Effector memory CD4-positive, alpha-beta T cell (primary cell): Measurements from ENCODE around the gene DCP2.

Experiments used
- DNase-seq, 3 donors: peaks; one replicate each; pipeline ENCODE4 v3.0.0-alpha.2; 2020
- H3K27ac ChIP-seq: 2 replicates; pipeline ENCODE4 v1.7.0; 2013; ENCODE audit warnings: mild to moderate bottlenecking, low read length, moderate library complexity; ENCODE audit not compliant: insufficient read depth, poor library complexity, severe bottlenecking
- H3K27me3 ChIP-seq: replicated peaks from 2 replicates; pipeline ENCODE4 v1.7.0; 2013; ENCODE audit warnings: mild to moderate bottlenecking, low read length; ENCODE audit not compliant: insufficient read depth, control insufficient read depth, poor library complexity, severe bottlenecking
- H3K36me3 ChIP-seq: 2 replicates; pipeline ENCODE4 v1.7.0; 2013; ENCODE audit warnings: mild to moderate bottlenecking, low read length, moderate library complexity; ENCODE audit not compliant: control insufficient read depth, insufficient read depth
- H3K4me1 ChIP-seq: 2 replicates; pipeline ENCODE4 v1.7.0; 2013; ENCODE audit warnings: low read length, mild to moderate bottlenecking; ENCODE audit not compliant: control insufficient read depth, insufficient read depth, poor library complexity, severe bottlenecking
- H3K4me3 ChIP-seq: 2 replicates; pipeline ENCODE4 v1.7.0; 2013; ENCODE audit warnings: low read length, low read depth, mild to moderate bottlenecking; ENCODE audit not compliant: insufficient read depth, poor library complexity, severe bottlenecking
- H3K9me3 ChIP-seq: 2 replicates; pipeline ENCODE4 v1.7.0; 2013; ENCODE audit warnings: mild to moderate bottlenecking, low read length, moderate library complexity; ENCODE audit not compliant: control insufficient read depth

DCP2 gene

GRCh38 chr5:112979723-112980122 lies 3.1 kb downstream of the DCP2 start:
- Histone ChIP-seq H3K27me3 (no peaks in the 10 kb centered on the region), H3K9me3 (no peaks in the 10 kb centered on the region), H3K36me3 (peaks cover 6% of the 10 kb centered on the region), H3K4me1 (peaks cover 13% of the 10 kb centered on the region), H3K4me3 (no peak overlapping the region), H3K27ac (no peak overlapping the region)
- no peak for DNase-seq

GRCh38 chr5:112983363-112983762 lies 6.8 kb downstream of the DCP2 start:
- Histone ChIP-seq H3K27me3 (no peaks in the 10 kb centered on the region), H3K4me3 (no peak overlapping the region), H3K36me3 (peaks cover 15% of the 10 kb centered on the region), H3K9me3 (no peaks in the 10 kb centered on the region), H3K4me1 (peaks cover 13% of the 10 kb centered on the region), H3K27ac (no peak overlapping the region)
- DNase-seq: no peak

GRCh38 chr5:112986224-112986623 lies 9.6 kb downstream of the DCP2 start:
- Histone ChIP-seq H3K36me3 (peaks cover 15% of the 10 kb centered on the region), H3K4me1 (peaks cover 6% of the 10 kb centered on the region), H3K27ac (no peak overlapping the region), H3K4me3 (no peak overlapping the region), H3K9me3 (no peaks in the 10 kb centered on the region), H3K27me3 (no peaks in the 10 kb centered on the region)
- no peak for DNase-seq

- no peak overlapping the region for H3K27ac ChIP-seq
- no peak overlapping the region for H3K4me3 ChIP-seq
- H3K9me3 ChIP-seq: no peaks in the 10 kb centered on the region
- H3K36me3 ChIP-seq: peaks cover 15% of the 10 kb centered on the region
- no peaks in the 10 kb centered on the region for H3K4me1 ChIP-seq
- no peaks in the 10 kb centered on the region for H3K27me3 ChIP-seq
- DNase-seq: peak; percentile 43 to 68 (median 53)
These were observed 19.4 kb downstream of the DCP2 start for GRCh38 chr5:112995764-112996618.

- Histone ChIP-seq H3K27me3 (no peaks in the 10 kb centered on the region), H3K27ac (no peak overlapping the region), H3K36me3 (peaks cover 22% of the 10 kb centered on the region), H3K4me1 (no peaks in the 10 kb centered on the region), H3K9me3 (no peaks in the 10 kb centered on the region), H3K4me3 (no peak overlapping the region)
- no peak for DNase-seq
These were observed 20.3 kb downstream of the DCP2 start for GRCh38 chr5:112996830-112997374.

GRCh38 chr5:112998296-112998695 lies 21.7 kb downstream of the DCP2 start:
- H3K4me3 ChIP-seq: no peak overlapping the region
- H3K36me3 ChIP-seq: peaks cover 29% of the 10 kb centered on the region
- no peaks in the 10 kb centered on the region for H3K4me1 ChIP-seq
- H3K27me3 ChIP-seq: no peaks in the 10 kb centered on the region
- no peaks in the 10 kb centered on the region for H3K9me3 ChIP-seq
- DNase-seq: no peak
- no peak overlapping the region for H3K27ac ChIP-seq

- DNase-seq: no peak
- H3K36me3 ChIP-seq: peaks cover 41% of the 10 kb centered on the region
- no peak overlapping the region for H3K4me3 ChIP-seq
- H3K9me3 ChIP-seq: no peaks in the 10 kb centered on the region
- H3K4me1 ChIP-seq: no peaks in the 10 kb centered on the region
- H3K27ac ChIP-seq: no peak overlapping the region
- no peaks in the 10 kb centered on the region for H3K27me3 ChIP-seq
These were observed 23.9 kb downstream of the DCP2 start for GRCh38 chr5:113000466-113000865.

GRCh38 chr5:113002423-113002822 lies 25.8 kb downstream of the DCP2 start:
- H3K27ac ChIP-seq: no peak overlapping the region
- no peak overlapping the region for H3K4me3 ChIP-seq
- no peaks in the 10 kb centered on the region for H3K27me3 ChIP-seq
- no peak for DNase-seq
- no peaks in the 10 kb centered on the region for H3K4me1 ChIP-seq
- H3K36me3 ChIP-seq: peaks cover 41% of the 10 kb centered on the region
- no peaks in the 10 kb centered on the region for H3K9me3 ChIP-seq

GRCh38 chr5:113003763-113004162 lies 27.2 kb downstream of the DCP2 start:
- Histone ChIP-seq H3K4me1 (no peaks in the 10 kb centered on the region), H3K27me3 (no peaks in the 10 kb centered on the region), H3K4me3 (no peak overlapping the region), H3K9me3 (no peaks in the 10 kb centered on the region), H3K36me3 (peaks cover 36% of the 10 kb centered on the region), H3K27ac (no peak overlapping the region)
- DNase-seq: no peak

- DNase-seq: no peak
- Histone ChIP-seq H3K36me3 (peaks cover 41% of the 10 kb centered on the region), H3K4me3 (no peak overlapping the region), H3K27ac (no peak overlapping the region), H3K9me3 (no peaks in the 10 kb centered on the region), H3K27me3 (no peaks in the 10 kb centered on the region), H3K4me1 (no peaks in the 10 kb centered on the region)
These were observed 28.9 kb downstream of the DCP2 start for GRCh38 chr5:113005454-113005853.
